HL-60/S4 treated with phorbol 12-myristate 13-acetate at 8.2 ng/mL for 4 days and 3 days (cell line): ENCODE data around the gene HOXD1.

Source experiments
- in situ Hi-C: fragments of 300-500 bp; cut with MboI; formaldehyde crosslinking; loops from 2 replicates; pipeline ENCODE4 v1.15.0; 2022; ENCODE audit warnings: low sequenced_read_pairs

Gene HOXD1

GRCh38 chr2:176178038-176178756 lies 10.3 kb upstream of the HOXD1 start:
- in situ Hi-C loops = no loop called here

- in situ Hi-C loops = no loop called here
These were observed 9.6 kb upstream of the HOXD1 start for GRCh38 chr2:176178757-176179295.

- in situ Hi-C loops = no loop called here
These were observed 6.9 kb upstream of the HOXD1 start for GRCh38 chr2:176181551-176181950.

GRCh38 chr2:176182671-176183070 lies 5.8 kb upstream of the HOXD1 start:
- in situ Hi-C loops = no loop called here

- in situ Hi-C loops = no loop called here
These were observed 3.7 kb upstream of the HOXD1 start for GRCh38 chr2:176184749-176185148.

- in situ Hi-C loops = no loop called here
These were observed 2.4 kb upstream of the HOXD1 start for GRCh38 chr2:176186024-176186423.

GRCh38 chr2:176187200-176187898 lies 1.1 kb upstream of the HOXD1 start:
- in situ Hi-C loops = no loop called here

- in situ Hi-C loops = no loop called here
These were observed 559 bp downstream of the HOXD1 start for GRCh38 chr2:176188774-176189680.

- in situ Hi-C loops = no loop called here
These were observed 1.5 kb downstream of the HOXD1 start for GRCh38 chr2:176189681-176190641.

GRCh38 chr2:176192351-176192750 lies 3.9 kb downstream of the HOXD1 start:
- in situ Hi-C loops = no loop called here

GRCh38 chr2:176193048-176193447 lies 4.6 kb downstream of the HOXD1 start:
- in situ Hi-C loops = no loop called here

- in situ Hi-C loops = no loop called here
These were observed 11.4 kb downstream of the HOXD1 start for GRCh38 chr2:176199902-176200301.

- in situ Hi-C loops = no loop called here
These were observed 12.5 kb downstream of the HOXD1 start for GRCh38 chr2:176200971-176201370.

GRCh38 chr2:176202491-176202890 lies 14.0 kb downstream of the HOXD1 start:
- in situ Hi-C loops = no loop called here

GRCh38 chr2:176205126-176205525 lies 16.7 kb downstream of the HOXD1 start:
- in situ Hi-C loops = no loop called here

GRCh38 chr2:176206136-176206535 lies 17.7 kb downstream of the HOXD1 start:
- in situ Hi-C loops = no loop called here

GRCh38 chr2:176206682-176207081 lies 18.2 kb downstream of the HOXD1 start:
- in situ Hi-C loops = no loop called here

- in situ Hi-C loops = no loop called here
These were observed 22.6 kb downstream of the HOXD1 start for GRCh38 chr2:176211110-176211509.

GRCh38 chr2:176212276-176212675 lies 23.8 kb downstream of the HOXD1 start:
- in situ Hi-C loops = no loop called here

- in situ Hi-C loops = no loop called here
These were observed 24.9 kb downstream of the HOXD1 start for GRCh38 chr2:176213406-176213805.
